H1 (cell line): ENCODE data around the gene STAT5A. TPM values are rescaled to one million over a fixed set of nuclear protein-coding genes. Genes with fewer than 3 reads are reported as not detected.

Source experiments
- CTCF ChIA-PET: fragments of 300-600 bp; sonication (Branson Sonifier 250); formaldehyde crosslinking; loops from one replicate; lab custom pipeline; 2021; ENCODE audit not compliant: partially characterized antibody; lab: Charles Lee
- POLR2A ChIA-PET: fragments of 300-600 bp; sonication (Branson Sonifier 250); formaldehyde crosslinking; loops from one replicate; lab custom pipeline; 2021; ENCODE audit warnings: inconsistent platforms; ENCODE audit not compliant: partially characterized antibody; lab: Charles Lee
- DNase-seq, 2 experiments: peaks; one replicate each; pipeline versions ENCODE4 v3.0.0 to v3.0.0-alpha.2; 2010 to 2022; ENCODE audit warnings: low spot score in 2 of 2, low read depth in 1 of 2, mixed read lengths in 1 of 2
- FAIRE-seq: peaks from 2 replicates; lab custom pipeline; 2011; peaks lifted over from hg19 to GRCh38; lab: Jason Lieb, UNC
- H2AFZ ChIP-seq: 2 replicates; pipeline ENCODE4 v1.8.1; 2012; ENCODE audit warnings: low read length, inconsistent platforms
- H2AK5ac ChIP-seq: 2 replicates; pipeline ENCODE4 v1.6.1; 2013; ENCODE audit warnings: low read depth, low read length
- H2BK120ac ChIP-seq: replicated peaks from 2 replicates; pipeline ENCODE3; 2013; ENCODE audit warnings: low read depth, low read length, inconsistent platforms
- H2BK12ac ChIP-seq: 2 replicates; pipeline ENCODE4 v1.6.1; 2013; ENCODE audit warnings: low read depth, low read length
- H2BK15ac ChIP-seq: 2 replicates; pipeline ENCODE4 v1.6.1; 2013; ENCODE audit warnings: low read length
- H2BK20ac ChIP-seq: 2 replicates; pipeline ENCODE4 v1.6.1; 2013; ENCODE audit warnings: low read length
- H2BK5ac ChIP-seq: 2 replicates; pipeline ENCODE4 v1.6.1; 2013; ENCODE audit warnings: low read depth, low read length
- H3K14ac ChIP-seq: 2 replicates; pipeline ENCODE4 v1.6.1; 2013; ENCODE audit warnings: inconsistent platforms; ENCODE audit not compliant: insufficient read length
- H3K18ac ChIP-seq: 2 replicates; pipeline ENCODE4 v1.6.1; 2013; ENCODE audit warnings: low read length; ENCODE audit errors: extremely low read depth
- H3K23ac ChIP-seq: 2 replicates; pipeline ENCODE4 v1.6.1; 2013; ENCODE audit warnings: inconsistent platforms; ENCODE audit not compliant: insufficient read length
- H3K23me2 ChIP-seq: 2 replicates; pipeline ENCODE4 v1.6.1; 2013; ENCODE audit warnings: low read depth, low read length
- H3K27ac ChIP-seq: 2 replicates; pipeline ENCODE4 v1.6.1; 2011; ENCODE audit warnings: low read depth, low read length, inconsistent platforms
- H3K27me3 ChIP-seq, 4 experiments: replicated peaks in 1 of 4; 1 replicate in 1 of 4; 2 replicates in 3 of 4; pipeline versions ENCODE4 v1.6.1 to v1.8.1; 2011 to 2013; ENCODE audit warnings: low read length in 3 of 4, mild to moderate bottlenecking in 3 of 4, inconsistent platforms in 2 of 4, mixed read lengths in 2 of 4, moderate library complexity in 1 of 4; ENCODE audit not compliant: control insufficient read depth in 3 of 4, insufficient read depth in 3 of 4; ENCODE audit errors: extremely low read depth in 1 of 4
- H3K36me3 ChIP-seq, 4 experiments: 2 replicates each; pipeline versions ENCODE4 v1.6.1 to v1.8.1; 2011 to 2013; ENCODE audit warnings: mild to moderate bottlenecking in 4 of 4, low read length in 3 of 4, moderate library complexity in 2 of 4, control low read depth in 1 of 4, inconsistent platforms in 1 of 4; ENCODE audit not compliant: insufficient read depth in 4 of 4, control insufficient read depth in 2 of 4
- H3K4ac ChIP-seq: replicated peaks from 2 replicates; pipeline ENCODE3; 2013; ENCODE audit warnings: low read length, low read depth, mixed read lengths, inconsistent platforms; ENCODE audit not compliant: insufficient read length
- H3K4me1 ChIP-seq, 4 experiments: replicated peaks in 1 of 4; 1 replicate in 1 of 4; 2 replicates in 3 of 4; pipeline versions ENCODE4 v1.6.1 to v1.8.1; 2011 to 2013; ENCODE audit warnings: low read length in 3 of 4, inconsistent platforms in 2 of 4, mixed read lengths in 1 of 4; ENCODE audit not compliant: insufficient read depth in 4 of 4, control insufficient read depth in 3 of 4
- H3K4me2 ChIP-seq, 2 experiments: 2 replicates each; pipeline versions ENCODE4 v1.6.1 to v1.8.1; 2011 to 2013; ENCODE audit warnings: low read depth in 2 of 2, low read length in 2 of 2, control low read depth in 1 of 2, inconsistent platforms in 1 of 2, mild to moderate bottlenecking in 1 of 2; ENCODE audit not compliant: insufficient read depth in 1 of 2
- H3K4me3 ChIP-seq, 4 experiments: fragments of 200-600, 300-600 bp in 1 of 4; sonication (generic), shearing (Covaris generic), sonication (Bioruptor Twin) in 1 of 4; 2 replicates each; pipeline versions ENCODE4 v1.5.1 to v1.8.1; 2011 to 2016; ENCODE audit warnings: low read length in 4 of 4, low read depth in 3 of 4, control low read depth in 2 of 4, inconsistent platforms in 2 of 4, mild to moderate bottlenecking in 2 of 4, mixed read lengths in 1 of 4, moderate library complexity in 1 of 4; ENCODE audit not compliant: insufficient read depth in 2 of 4; ENCODE audit errors: extremely low read depth in 1 of 4
- H3K56ac ChIP-seq: replicated peaks from 2 replicates; pipeline ENCODE3; 2013; ENCODE audit warnings: low read depth, mild to moderate bottlenecking, mixed read lengths, low read length, inconsistent platforms; ENCODE audit not compliant: insufficient read length
- H3K79me1 ChIP-seq: 2 replicates; pipeline ENCODE4 v1.6.1; 2013; ENCODE audit warnings: low read depth, low read length, control low read depth
- H3K79me2 ChIP-seq, 2 experiments: 2 replicates each; pipeline versions ENCODE4 v1.6.1 to v1.8.1; 2012 to 2013; ENCODE audit warnings: low read length in 2 of 2, mild to moderate bottlenecking in 2 of 2, inconsistent platforms in 1 of 2; ENCODE audit not compliant: insufficient read depth in 2 of 2, control insufficient read depth in 1 of 2
- H3K9ac ChIP-seq, 4 experiments: replicated peaks in 1 of 4; 1 replicate in 1 of 4; 2 replicates in 3 of 4; pipeline versions ENCODE4 v1.6.1 to v1.8.1; 2011 to 2013; ENCODE audit warnings: low read depth in 3 of 4, low read length in 3 of 4, control low read depth in 2 of 4, mild to moderate bottlenecking in 2 of 4, moderate library complexity in 2 of 4, inconsistent platforms in 1 of 4; ENCODE audit errors: extremely low read depth in 1 of 4
- H3K9me3 ChIP-seq, 2 experiments: 2 replicates each; pipeline versions ENCODE4 v1.6.1 to v1.8.1; 2012 to 2013; ENCODE audit warnings: mild to moderate bottlenecking in 2 of 2, moderate library complexity in 2 of 2, control low read depth in 1 of 2, inconsistent platforms in 1 of 2, low read depth in 1 of 2, low read length in 1 of 2, mixed read lengths in 1 of 2; ENCODE audit not compliant: insufficient read depth in 2 of 2
- H4K20me1 ChIP-seq, 2 experiments: replicated peaks in 1 of 2; 2 replicates each; pipeline versions ENCODE3 to v1.8.1; 2011 to 2013; ENCODE audit warnings: inconsistent platforms in 2 of 2, low read length in 2 of 2, mild to moderate bottlenecking in 1 of 2; ENCODE audit not compliant: insufficient read depth in 2 of 2, control insufficient read depth in 1 of 2
- H4K5ac ChIP-seq: 2 replicates; pipeline ENCODE4 v1.6.1; 2013; ENCODE audit warnings: low read length, low read depth, mixed read lengths, inconsistent platforms; ENCODE audit not compliant: insufficient read length
- H4K8ac ChIP-seq: 2 replicates; pipeline ENCODE4 v1.8.0; 2013; ENCODE audit warnings: mild to moderate bottlenecking, moderate library complexity, low read length, inconsistent platforms; ENCODE audit not compliant: insufficient read depth; ENCODE audit errors: extremely low read depth
- H4K91ac ChIP-seq: replicated peaks from 2 replicates; pipeline ENCODE3; 2013; ENCODE audit warnings: low read length, mixed read lengths, inconsistent platforms; ENCODE audit not compliant: insufficient read length
- EP300 ChIP-seq, 2 experiments: IDR thresholded peaks; 1 replicate in 1 of 2; 2 replicates in 1 of 2; pipeline ENCODE4 v1.6.1; 2011 to 2012; ENCODE audit warnings: low read depth in 2 of 2, low read length in 2 of 2, mild to moderate bottlenecking in 2 of 2, borderline replicate concordance in 1 of 2, inconsistent platforms in 1 of 2, moderate library complexity in 1 of 2
- EZH2 ChIP-seq: fragments of 200-600 bp; sonication (generic); IDR thresholded peaks from 2 replicates; pipeline ENCODE4 v1.7.1; 2012; ENCODE audit warnings: low read depth, mild to moderate bottlenecking, moderate library complexity, low read length, inconsistent platforms; ENCODE audit not compliant: severe bottlenecking
- FOSL1 ChIP-seq: IDR thresholded peaks from 2 replicates; pipeline ENCODE4 v1.6.1; 2011; ENCODE audit warnings: mild to moderate bottlenecking, low read depth, low read length, moderate library complexity; ENCODE audit not compliant: insufficient read depth
- POU5F1 ChIP-seq: IDR thresholded peaks from 2 replicates; pipeline ENCODE4 v1.6.1; 2011; ENCODE audit warnings: low read depth, mild to moderate bottlenecking, low read length, moderate library complexity
- RFX5 ChIP-seq: IDR thresholded peaks from 2 replicates; pipeline ENCODE4 v1.6.1; 2011; ENCODE audit warnings: low read depth, low read length, improper control_type of control experiment, borderline replicate concordance
- RNF2 ChIP-seq: fragments of 200-900, 300-1000 bp; sonication (generic); IDR thresholded peaks from 2 replicates; pipeline ENCODE4 v1.7.1; 2016; ENCODE audit warnings: borderline replicate concordance, low read depth, mild to moderate bottlenecking, antibody characterized with exemption, low read length; ENCODE audit not compliant: poor library complexity, severe bottlenecking; ENCODE audit errors: missing control alignments
- TAF7 ChIP-seq: optimal IDR thresholded peaks from 2 replicates; pipeline ENCODE3; 2011; ENCODE audit warnings: low read depth, mild to moderate bottlenecking, inconsistent platforms, low read length, moderate library complexity, borderline replicate concordance
- TBP ChIP-seq: IDR thresholded peaks from 2 replicates; pipeline ENCODE4 v1.6.1; 2011; ENCODE audit warnings: low read depth, low read length, improper control_type of control experiment
- WGBS, 2 experiments: shearing (Covaris generic) in 1 of 2; methylation state at CpG; one replicate each; pipeline versions ENCODE4 v1.1.6 to v1.1.7; 2013 to 2015; ENCODE audit warnings: low lambda C conversion rate in 2 of 2, mixed read lengths in 2 of 2, inconsistent platforms in 1 of 2, low coverage in 1 of 2, missing lambda C conversion rate in 1 of 2; ENCODE audit not compliant: insufficient replicate concordance in 2 of 2, insufficient coverage in 1 of 2, insufficient read length in 1 of 2; ENCODE audit errors: extremely low coverage in 1 of 2, missing lambda C conversion rate in 1 of 2; 5-methylcytosine and 5-hydroxymethylcytosine counted together
- polyA plus RNA-seq, 7 experiments: library from polyadenylated mRNA; depleted of rRNA in 3 of 7; stranded (reverse) in 5 of 7; unstranded in 2 of 7; fragments of >200 nt in 5 of 7; fragments of 200-250 nt in 2 of 7; gene quantifications; 1 replicate in 5 of 7; 2 replicates in 1 of 7; 4 replicates in 1 of 7; pipeline versions ENCODE4 v1.2.1 to v1.2.3, GENCODE V29; 2011 to 2013; ENCODE audit warnings: missing spikeins in 2 of 7, mixed read lengths in 2 of 7
- total RNA-seq: library from RNA; stranded (reverse); fragmentation: NEBNext Ultra II Directional; extraction: Animal tissue kit (Norgen Biotek cat#: 25700); gene quantifications from 2 replicates; pipeline ENCODE4 v1.2.1, GENCODE V29; 2021

The STAT5A gene
- total and polyA plus RNA-seq, 2 of the 8 experiments (the other 6 are each of a cell fraction or from before 2014, with no cell fraction given): 4.2 to 5.4 TPM

DNA sequence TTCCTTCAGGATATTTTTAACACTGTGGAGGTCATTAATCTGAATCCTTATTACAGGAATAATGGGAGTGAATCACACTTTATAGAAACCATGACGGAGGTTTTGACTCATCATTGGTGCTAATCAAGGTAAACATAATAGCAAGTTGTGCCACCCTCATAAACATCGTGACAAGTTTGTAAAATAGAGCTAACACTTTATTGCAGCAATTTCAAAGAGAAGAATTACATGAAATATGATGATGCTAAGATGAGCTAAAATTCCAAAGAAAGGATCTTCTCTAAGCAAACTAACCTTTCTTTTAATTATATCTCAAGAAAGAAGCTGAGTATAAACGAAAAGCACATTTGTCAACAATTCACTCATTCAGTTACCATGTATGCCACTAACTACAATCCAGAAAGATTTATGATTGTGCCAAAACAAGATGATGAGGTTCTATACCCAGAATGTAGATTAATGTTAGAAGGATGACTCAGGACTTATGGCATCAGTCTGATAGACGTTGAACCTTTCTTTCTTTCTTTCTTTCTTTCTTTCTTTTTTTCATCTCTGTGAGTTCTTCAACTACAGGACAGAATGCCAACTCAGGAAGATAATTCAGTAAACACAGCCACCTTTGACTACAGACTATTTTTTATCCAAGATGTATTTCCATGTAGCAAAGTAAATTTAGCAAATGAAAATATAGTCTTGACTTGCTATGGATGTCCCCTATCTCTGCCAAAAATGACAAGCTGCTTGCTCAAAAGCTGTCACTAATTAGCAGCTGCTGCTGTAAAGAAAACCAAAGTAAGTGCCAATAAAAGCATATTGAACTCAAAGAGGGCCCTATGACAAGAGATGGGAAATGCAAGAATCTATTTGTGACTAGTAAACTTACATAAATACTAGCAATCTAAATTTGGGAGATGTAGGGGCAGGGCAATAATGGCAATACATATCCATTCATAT is 35.4 kb upstream of the STAT5A start:
- Histone ChIP-seq H3K56ac (no peak overlapping the region), H2BK5ac (no peak overlapping the region), H2BK12ac (no peak overlapping the region), H2BK15ac (no peak overlapping the region), H3K4me2 (no peak overlapping the region), H4K5ac (no peak overlapping the region), H3K36me3 (no peaks in the 10 kb centered on the region), H3K18ac (no peak overlapping the region), H3K14ac (no peak overlapping the region), H3K4me1 (peaks cover 0 to 4% (median 4%) of the 10 kb centered on the region in 4 experiments; a peak in 5 of 7 replicates), H4K91ac (no peak overlapping the region), H3K79me2 (peaks cover 3 to 29% of the 10 kb centered on the region in 2 experiments; a peak in 2 of 4 replicates), H3K23ac (no peak overlapping the region), H3K27me3 (no peaks in the 10 kb centered on the region), H4K8ac (no peak overlapping the region), H3K9ac (no peak overlapping the region), H2BK20ac (no peak overlapping the region), H3K4me3 (no peak overlapping the region), H3K27ac (no peak overlapping the region), H3K4ac (no peak overlapping the region), H2AK5ac (no peak overlapping the region), H3K9me3 (no peaks in the 10 kb centered on the region), H3K79me1 (no peaks in the 10 kb centered on the region), H2BK120ac (no peak overlapping the region), H3K23me2 (no peaks in the 10 kb centered on the region), H2AFZ (no peak overlapping the region), H4K20me1 (peaks cover 0 to 3% of the 10 kb centered on the region in 2 experiments)
- POLR2A ChIA-PET: interaction anchor here (1.0 kb wide), 1 partner anchor 9 kb away, joined by 3 read pairs; no protein-coding TSS in a partner anchor
- no peak for FAIRE-seq
- no peak for DNase-seq
- WGBS, 2 experiments: 93% methylated on average over 4 of the region's 4 CpGs; no CpG with 5 or more reads in 1 of the 2 experiments
- CTCF ChIA-PET: interaction anchor here (0.6 to 3.0 kb wide), 5 partner anchors 153 to 265 kb away, joined by 3 to 6 read pairs (median 3); no protein-coding TSS in a partner anchor
- no peak for TF ChIP-seq TBP
- no peak for TF ChIP-seq EP300 (IDR thresholded peaks at IDR 0.05; ENCODE audit: borderline replicate concordance in 1 of 2, low read depth in 2 of 2, low read length in 2 of 2)
- TF ChIP-seq POU5F1: no peak
- TF ChIP-seq EZH2: no peak
- TF ChIP-seq RFX5: no peak
- no peak for TF ChIP-seq TAF7
- no peak for TF ChIP-seq FOSL1
- no peak for TF ChIP-seq RNF2
